ENCODE measurements around the gene COX7A2. TPM values are rescaled to one million over a fixed set of nuclear protein-coding genes. Genes with fewer than 3 reads are reported as not detected.

Gene COX7A2
- total and polyA plus RNA-seq, 2 of the 13 experiments (the other 11 are each of a cell fraction or from before 2014, with no cell fraction given) = 407 to 556 TPM

DNA sequence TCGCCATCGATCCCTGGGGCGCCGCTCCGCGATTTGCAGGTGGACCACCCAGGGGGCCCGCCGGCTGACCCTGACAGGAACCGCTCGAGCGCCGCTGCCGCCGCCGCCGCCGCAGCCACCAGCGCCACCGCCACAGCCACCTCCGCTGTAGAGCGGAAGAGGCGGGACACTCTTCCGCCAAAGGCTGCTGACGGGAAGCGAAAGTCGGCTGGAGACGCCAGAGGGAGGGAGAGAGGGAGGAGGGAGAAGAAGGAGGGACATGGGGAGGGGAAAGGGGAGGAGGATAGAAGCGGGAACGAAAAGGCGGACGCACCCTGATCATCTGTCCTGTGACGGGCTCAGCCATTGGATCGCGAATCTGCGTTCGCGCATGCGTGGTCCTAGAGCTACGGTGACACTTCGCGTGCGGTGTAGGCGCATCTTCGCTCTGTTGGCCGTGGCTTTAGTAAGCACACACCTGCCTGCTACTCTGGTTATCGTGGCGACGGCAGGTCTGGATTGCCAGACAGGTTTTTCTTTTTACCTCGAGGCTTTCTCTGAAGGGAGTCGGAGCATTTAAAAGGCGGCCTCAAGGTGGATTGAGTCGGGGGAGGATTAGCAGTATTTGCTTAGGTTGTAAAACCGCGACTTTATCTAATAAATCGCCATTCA lies 41.2 kb upstream of the COX7A2 start, which contains the start of gene TMEM30A (continued):
- 0 out of 2 replicates have a peak, but pooled peaks have one; percentile 22 for TF ChIP-seq RFX5 (IDR thresholded peaks at IDR 0.05; ENCODE audit: low read depth, low read length)
- TF ChIP-seq TRIM24 (CRISPR knock-in tag; IDR thresholded peaks at IDR 0.05) = no peak
- TF ChIP-seq MIER3 (CRISPR knock-in tag; IDR thresholded peaks at IDR 0.05; ENCODE audit: borderline replicate concordance) = peak; percentile 90
- TF ChIP-seq, protein P1, sequence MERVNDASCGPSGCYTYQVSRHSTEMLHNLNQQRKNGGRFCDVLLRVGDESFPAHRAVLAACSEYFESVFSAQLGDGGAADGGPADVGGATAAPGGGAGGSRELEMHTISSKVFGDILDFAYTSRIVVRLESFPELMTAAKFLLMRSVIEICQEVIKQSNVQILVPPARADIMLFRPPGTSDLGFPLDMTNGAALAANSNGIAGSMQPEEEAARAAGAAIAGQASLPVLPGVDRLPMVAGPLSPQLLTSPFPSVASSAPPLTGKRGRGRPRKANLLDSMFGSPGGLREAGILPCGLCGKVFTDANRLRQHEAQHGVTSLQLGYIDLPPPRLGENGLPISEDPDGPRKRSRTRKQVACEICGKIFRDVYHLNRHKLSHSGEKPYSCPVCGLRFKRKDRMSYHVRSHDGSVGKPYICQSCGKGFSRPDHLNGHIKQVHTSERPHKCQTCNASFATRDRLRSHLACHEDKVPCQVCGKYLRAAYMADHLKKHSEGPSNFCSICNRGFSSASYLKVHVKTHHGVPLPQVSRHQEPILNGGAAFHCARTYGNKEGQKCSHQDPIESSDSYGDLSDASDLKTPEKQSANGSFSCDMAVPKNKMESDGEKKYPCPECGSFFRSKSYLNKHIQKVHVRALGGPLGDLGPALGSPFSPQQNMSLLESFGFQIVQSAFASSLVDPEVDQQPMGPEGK (CRISPR knock-in tag; IDR thresholded peaks at IDR 0.05) = peak; percentile 64
- 0 out of 2 replicates have a peak, but pooled peaks have one; percentile 3 for TF ChIP-seq SOX13 (IDR thresholded peaks at IDR 0.05)
- peak in 1 of 2 experiments; percentile 39; a peak in 1 of 4 replicates for TF ChIP-seq SOX13 (CRISPR knock-in tag; conservative IDR thresholded peaks at IDR 0.05 in 1 of 2, IDR thresholded peaks at IDR 0.05 in 1 of 2)
- TF ChIP-seq TEAD2 (CRISPR knock-in tag; IDR thresholded peaks at IDR 0.05) = no peak
- TF ChIP-seq SRSF9 (IDR thresholded peaks at IDR 0.05; ENCODE audit: borderline replicate concordance, insufficient read depth, low read depth, low read length, poor library complexity, severe bottlenecking) = no peak
- TF ChIP-seq MTF1 (CRISPR knock-in tag; IDR thresholded peaks at IDR 0.05) = 0 out of 2 replicates have a peak, but pooled peaks have one; percentile 48
- peak; percentile 24; the same call in 1 of the 2 replicates for TF ChIP-seq RXRA (CRISPR knock-in tag; IDR thresholded peaks at IDR 0.05)
- TF ChIP-seq NFRKB (IDR thresholded peaks at IDR 0.05) = no peak
- TF ChIP-seq SP2 (CRISPR knock-in tag; IDR thresholded peaks at IDR 0.05) = peak; percentile 86
- no peak; the same call in 1 of the 2 replicates for TF ChIP-seq ZNF431 (CRISPR knock-in tag; IDR thresholded peaks at IDR 0.05; ENCODE audit: borderline replicate concordance, low read depth)
- TF ChIP-seq, protein P2, sequence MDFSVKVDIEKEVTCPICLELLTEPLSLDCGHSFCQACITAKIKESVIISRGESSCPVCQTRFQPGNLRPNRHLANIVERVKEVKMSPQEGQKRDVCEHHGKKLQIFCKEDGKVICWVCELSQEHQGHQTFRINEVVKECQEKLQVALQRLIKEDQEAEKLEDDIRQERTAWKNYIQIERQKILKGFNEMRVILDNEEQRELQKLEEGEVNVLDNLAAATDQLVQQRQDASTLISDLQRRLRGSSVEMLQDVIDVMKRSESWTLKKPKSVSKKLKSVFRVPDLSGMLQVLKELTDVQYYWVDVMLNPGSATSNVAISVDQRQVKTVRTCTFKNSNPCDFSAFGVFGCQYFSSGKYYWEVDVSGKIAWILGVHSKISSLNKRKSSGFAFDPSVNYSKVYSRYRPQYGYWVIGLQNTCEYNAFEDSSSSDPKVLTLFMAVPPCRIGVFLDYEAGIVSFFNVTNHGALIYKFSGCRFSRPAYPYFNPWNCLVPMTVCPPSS (IDR thresholded peaks at IDR 0.05) = no peak
- TF ChIP-seq MXD4 (CRISPR knock-in tag; IDR thresholded peaks at IDR 0.05) = peak; percentile 69
- no peak for TF ChIP-seq EHMT2 (IDR thresholded peaks at IDR 0.05; ENCODE audit: borderline replicate concordance, low read depth, low read length)
- TF ChIP-seq ZNF672 (CRISPR knock-in tag; IDR thresholded peaks at IDR 0.05) = no peak
- TF ChIP-seq SRSF1 (optimal IDR thresholded peaks at IDR 0.05; ENCODE audit: low read depth, low read length) = no peak
- TF ChIP-seq PRMT3 (CRISPR knock-in tag; IDR thresholded peaks at IDR 0.05; ENCODE audit: borderline replicate concordance, low read depth) = 0 out of 2 replicates have a peak, but pooled peaks have one; percentile 57
- peak; percentile 75; the same call in 1 of the 2 replicates for TF ChIP-seq ZNF350 (CRISPR knock-in tag; IDR thresholded peaks at IDR 0.05; ENCODE audit: borderline replicate concordance, low read depth)
- peak; percentile 94 for TF ChIP-seq RBFOX2 (IDR thresholded peaks at IDR 0.05; ENCODE audit: low read depth, low read length)
- no peak for TF ChIP-seq TBL1XR1 (IDR thresholded peaks at IDR 0.05; ENCODE audit: borderline replicate concordance, low read length, partially characterized antibody)
- TF ChIP-seq, protein P3, sequence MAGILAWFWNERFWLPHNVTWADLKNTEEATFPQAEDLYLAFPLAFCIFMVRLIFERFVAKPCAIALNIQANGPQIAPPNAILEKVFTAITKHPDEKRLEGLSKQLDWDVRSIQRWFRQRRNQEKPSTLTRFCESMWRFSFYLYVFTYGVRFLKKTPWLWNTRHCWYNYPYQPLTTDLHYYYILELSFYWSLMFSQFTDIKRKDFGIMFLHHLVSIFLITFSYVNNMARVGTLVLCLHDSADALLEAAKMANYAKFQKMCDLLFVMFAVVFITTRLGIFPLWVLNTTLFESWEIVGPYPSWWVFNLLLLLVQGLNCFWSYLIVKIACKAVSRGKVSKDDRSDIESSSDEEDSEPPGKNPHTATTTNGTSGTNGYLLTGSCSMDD (CRISPR knock-in tag; IDR thresholded peaks at IDR 0.05) = no peak
- TF ChIP-seq ZNF510 (CRISPR knock-in tag; IDR thresholded peaks at IDR 0.05; ENCODE audit: low read depth) = peak; percentile 83; the same call in 1 of the 2 replicates
- 0 out of 2 replicates have a peak, but pooled peaks have one; percentile 17 for TF ChIP-seq HMG20A (CRISPR knock-in tag; IDR thresholded peaks at IDR 0.05; ENCODE audit: borderline replicate concordance)
- TF ChIP-seq ZNF263 (CRISPR knock-in tag; IDR thresholded peaks at IDR 0.05) = peak; percentile 98
- no peak for TF ChIP-seq PHF21A (CRISPR knock-in tag; IDR thresholded peaks at IDR 0.05)
- TF ChIP-seq KDM2A (CRISPR knock-in tag; IDR thresholded peaks at IDR 0.05; ENCODE audit: borderline replicate concordance, low read depth) = peak; percentile 94

Data from HepG2 (cell line).